ENCODE data around the gene GCDH. TPM values are rescaled to one million over a fixed set of nuclear protein-coding genes. Genes with fewer than 3 reads are reported as not detected.

Gene GCDH
- total and polyA plus RNA-seq, 2 of the 8 experiments (the other 6 are each of a cell fraction or from before 2014, with no cell fraction given) = 67.3 to 89.4 TPM

- 0 out of 4 replicates have a peak, but pooled peaks of 1 of the 2 experiments have one; percentile 71 for TF ChIP-seq HDAC2 (IDR thresholded peaks at IDR 0.05; ENCODE audit: borderline replicate concordance in 1 of 2, low read depth in 2 of 2, low read length in 2 of 2)
- no peak for TF ChIP-seq TAF7 (optimal IDR thresholded peaks at IDR 0.05; ENCODE audit: borderline replicate concordance, low read depth, low read length)
- TF ChIP-seq CEBPB (IDR thresholded peaks at IDR 0.05; ENCODE audit: low read depth, low read length) = peak; percentile 71; the same call in 1 of the 2 replicates
- TF ChIP-seq SP1 (IDR thresholded peaks at IDR 0.05; ENCODE audit: low read depth, low read length) = peak; percentile 41; the same call in 1 of the 2 replicates
- TF ChIP-seq EP300 (IDR thresholded peaks at IDR 0.05; ENCODE audit: borderline replicate concordance in 1 of 2, low read depth in 2 of 2, low read length in 2 of 2) = peak in 1 of 2 experiments; percentile 15; a peak in 1 of 3 replicates
- TF ChIP-seq ASH2L (IDR thresholded peaks at IDR 0.05; ENCODE audit: low read length) = peak; percentile 48
- no peak for TF ChIP-seq TEAD4 (IDR thresholded peaks at IDR 0.05; ENCODE audit: low read depth, low read length)
- TF ChIP-seq CHD2 (IDR thresholded peaks at IDR 0.05; ENCODE audit: low read length) = no peak
These were observed 9.7 kb upstream of the GCDH start, which contains the start of gene DNASE2 (continued) for GRCh38 chr19:12881172-12881808.
